HEK293T (cell line): ENCODE measurements around the gene ACTR3.

Source experiments
- CTBP1 ChIP-seq: fragments of 450-650 bp; IDR thresholded peaks from 2 replicates; pipeline ENCODE4 v1.6.1; 2016; ENCODE audit warnings: borderline replicate concordance
- HDGF ChIP-seq: fragments of 450-650 bp; IDR thresholded peaks from 2 replicates; pipeline ENCODE4 v1.6.1; 2017; ENCODE audit warnings: antibody characterized with exemption, borderline replicate concordance

GRCh38 chr2:114001152-114001551, 111.3 kb downstream of the ACTR3 start:
- TF ChIP-seq HDGF, result no peak
- TF ChIP-seq CTBP1, result no peak
